Fibroblast of lung (primary cell): ENCODE data around the gene BABAM2.

Experiments
- EZH2 ChIP-seq: IDR thresholded peaks from 2 replicates; pipeline ENCODE4 v1.5.1; 2012; ENCODE audit warnings: low read length, control low read depth, mild to moderate bottlenecking; ENCODE audit errors: missing control alignments
- TF ChIP-seq, protein P1 (sequence below), 2 donors: IDR thresholded peaks in 1 of 2; conservative IDR thresholded peaks in 1 of 2; 1 replicate in 1 of 2; 2 replicates in 1 of 2; pipeline ENCODE4 v1.5.1; 2011 to 2012; ENCODE audit warnings: low read length in 2 of 2, control low read depth in 1 of 2, inconsistent platforms in 1 of 2, low read depth in 1 of 2, mild to moderate bottlenecking in 1 of 2

GRCh38 chr2:28054916-28055315 is 164.4 kb downstream of the BABAM2 start:
- TF ChIP-seq, protein P1, sequence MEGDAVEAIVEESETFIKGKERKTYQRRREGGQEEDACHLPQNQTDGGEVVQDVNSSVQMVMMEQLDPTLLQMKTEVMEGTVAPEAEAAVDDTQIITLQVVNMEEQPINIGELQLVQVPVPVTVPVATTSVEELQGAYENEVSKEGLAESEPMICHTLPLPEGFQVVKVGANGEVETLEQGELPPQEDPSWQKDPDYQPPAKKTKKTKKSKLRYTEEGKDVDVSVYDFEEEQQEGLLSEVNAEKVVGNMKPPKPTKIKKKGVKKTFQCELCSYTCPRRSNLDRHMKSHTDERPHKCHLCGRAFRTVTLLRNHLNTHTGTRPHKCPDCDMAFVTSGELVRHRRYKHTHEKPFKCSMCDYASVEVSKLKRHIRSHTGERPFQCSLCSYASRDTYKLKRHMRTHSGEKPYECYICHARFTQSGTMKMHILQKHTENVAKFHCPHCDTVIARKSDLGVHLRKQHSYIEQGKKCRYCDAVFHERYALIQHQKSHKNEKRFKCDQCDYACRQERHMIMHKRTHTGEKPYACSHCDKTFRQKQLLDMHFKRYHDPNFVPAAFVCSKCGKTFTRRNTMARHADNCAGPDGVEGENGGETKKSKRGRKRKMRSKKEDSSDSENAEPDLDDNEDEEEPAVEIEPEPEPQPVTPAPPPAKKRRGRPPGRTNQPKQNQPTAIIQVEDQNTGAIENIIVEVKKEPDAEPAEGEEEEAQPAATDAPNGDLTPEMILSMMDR (conservative IDR thresholded peaks at IDR 0.05 in 1 of 2, IDR thresholded peaks at IDR 0.05 in 1 of 2; ENCODE audit: low read depth in 1 of 2, low read length in 2 of 2), result no peak
- no peak for TF ChIP-seq EZH2
